H4 (cell line): ENCODE data around the gene METTL26. TPM values are rescaled to one million over a fixed set of nuclear protein-coding genes. Genes with fewer than 3 reads are reported as not detected.

ENCODE experiments used
- DNase-seq: peaks from one replicate; pipeline ENCODE4 v3.0.0-alpha.2; 2015; ENCODE audit warnings: low spot score
- total RNA-seq: library from RNA; depleted of rRNA; stranded (reverse); fragments of >200 nt; shearing (Covaris generic); gene quantifications from 2 replicates; pipeline ENCODE4 v1.2.3, GENCODE V29; 2014

The METTL26 gene
- total RNA-seq, 1 experiment from 2014 or later: 85.7 TPM

DNA sequence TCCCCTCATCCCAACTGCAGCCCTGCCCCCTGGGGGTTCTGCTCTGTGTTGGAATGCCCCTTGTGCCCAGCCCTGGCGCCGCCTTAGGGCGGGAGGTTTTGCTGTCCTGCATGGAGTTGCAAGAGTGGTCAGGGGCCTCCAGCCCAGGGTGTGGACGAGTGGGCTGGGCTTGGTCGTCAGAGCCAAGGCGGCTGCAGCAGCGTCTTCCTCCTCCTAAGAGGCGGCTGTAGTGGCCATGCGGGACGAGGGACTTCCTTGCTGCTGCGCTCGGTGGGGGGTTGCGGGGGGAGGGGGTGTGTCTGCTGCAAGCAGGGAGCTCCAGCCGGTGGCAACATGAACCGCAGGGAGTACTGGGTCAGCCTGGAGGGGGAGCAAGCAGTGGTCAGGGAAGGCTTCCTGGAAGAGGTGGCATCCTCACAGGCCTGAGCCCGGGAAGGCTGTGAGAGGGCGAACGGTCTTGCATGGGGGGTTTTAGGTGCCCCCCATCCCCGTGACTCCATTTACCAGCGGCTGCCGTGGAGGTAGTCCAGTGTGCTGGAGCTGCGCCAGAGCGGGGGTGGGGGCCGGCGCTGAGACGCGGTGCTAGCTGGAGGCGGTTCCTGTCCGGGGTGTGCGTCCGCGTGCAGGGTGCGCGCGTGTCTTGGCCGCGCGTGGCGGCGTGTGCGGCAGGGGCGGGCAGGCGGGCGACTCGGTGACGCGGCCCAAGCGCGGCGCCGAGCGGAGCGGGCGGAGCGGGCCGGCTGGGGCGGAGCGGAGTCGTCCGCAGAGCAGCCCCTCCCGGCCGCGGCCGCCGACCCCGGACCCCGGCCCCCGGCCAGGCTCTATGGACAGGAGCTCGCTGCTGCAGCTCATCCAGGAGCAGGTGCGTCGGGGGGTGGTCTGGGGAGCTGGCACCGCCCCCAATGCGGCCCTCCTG, 39.1 kb upstream of the METTL26 start, which contains the start of gene RHBDL1:
TSS of gene RHBDL1 (plus strand) at position 704 of the 916 bp plus-strand sequence. CDS start at position 824, 120 bp downstream.
- no peak for DNase-seq

DNA sequence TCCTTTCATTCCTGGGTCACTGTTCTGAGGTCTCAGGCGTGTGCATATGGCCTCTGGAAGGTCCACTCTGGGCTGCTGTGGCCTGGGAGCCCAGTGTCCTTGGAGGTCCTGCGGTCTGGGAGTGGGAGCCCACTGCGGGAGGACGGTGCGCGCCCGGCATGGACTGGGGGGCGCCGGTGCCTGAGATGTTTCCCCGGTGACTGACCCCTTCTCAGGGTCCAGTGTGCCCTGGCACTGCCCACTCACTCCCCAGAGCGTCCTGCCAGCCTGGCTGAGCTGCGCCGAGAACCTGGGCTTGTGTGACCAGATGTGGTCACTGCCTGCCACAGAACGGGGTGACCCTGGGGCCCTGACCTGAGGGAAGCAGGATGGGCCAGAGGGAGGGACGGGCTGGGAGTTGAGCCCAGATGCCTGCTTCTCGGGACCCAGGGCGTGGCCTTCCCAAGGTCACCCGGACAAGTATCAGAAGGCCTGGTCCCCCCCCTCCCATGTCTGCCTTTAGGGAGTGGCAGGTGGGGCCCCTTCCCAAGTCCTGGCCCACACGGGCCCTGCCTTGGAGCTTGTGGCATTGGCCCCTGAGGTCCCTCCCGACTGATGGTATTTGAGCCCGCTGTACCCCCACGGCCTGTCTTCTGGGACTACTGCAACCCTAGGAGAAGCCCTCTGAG, 38.2 kb upstream of the METTL26 start:
- no peak for DNase-seq

DNA sequence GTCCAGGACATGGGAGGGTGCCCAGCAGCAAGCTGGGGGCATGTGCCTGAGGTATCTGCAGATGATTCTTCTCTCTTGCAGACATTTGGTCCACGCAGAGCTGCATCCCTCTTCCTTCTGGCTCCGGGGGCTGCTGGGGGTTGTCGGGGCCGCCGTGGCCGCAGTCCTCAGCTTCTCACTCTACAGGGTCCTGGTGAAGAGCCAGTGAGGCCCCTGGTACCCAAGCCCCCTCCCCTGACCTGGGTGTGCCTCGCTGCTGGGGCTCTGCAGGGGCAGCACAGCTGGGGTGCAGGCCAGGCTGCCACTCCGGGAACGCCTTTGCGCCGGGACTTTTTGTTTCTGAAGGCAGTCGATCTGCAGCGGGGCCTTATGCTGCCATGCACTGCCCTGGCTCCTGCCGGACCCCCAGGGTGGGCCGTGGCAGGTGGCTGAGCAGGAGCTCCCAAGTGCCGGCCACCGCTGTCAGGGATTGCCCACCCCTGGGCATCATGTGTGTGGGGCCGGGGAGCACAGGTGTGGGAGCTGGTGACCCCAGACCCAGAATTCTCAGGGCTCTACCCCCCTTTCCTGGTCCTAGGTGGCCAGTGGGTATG, 37.4 kb upstream of the METTL26 start:
- DNase-seq: no peak

DNA sequence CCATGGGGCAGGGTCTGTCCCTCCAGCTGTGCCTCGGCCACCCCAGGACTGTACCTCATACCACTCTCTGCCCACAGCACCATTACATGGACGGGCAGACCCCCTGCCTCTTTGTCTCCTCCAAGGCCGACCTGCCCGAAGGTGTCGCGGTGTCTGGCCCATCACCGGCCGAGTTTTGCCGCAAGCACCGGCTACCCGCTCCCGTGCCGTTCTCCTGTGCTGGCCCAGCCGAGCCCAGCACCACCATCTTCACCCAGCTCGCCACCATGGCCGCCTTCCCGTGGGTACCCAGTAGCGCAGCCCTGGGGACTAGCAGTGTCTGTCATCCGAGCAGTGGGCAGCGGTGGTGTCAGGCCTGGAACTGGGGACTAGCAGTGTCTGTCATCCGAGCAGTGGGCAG, 36.7 kb upstream of the METTL26 start:
- no peak for DNase-seq

DNA sequence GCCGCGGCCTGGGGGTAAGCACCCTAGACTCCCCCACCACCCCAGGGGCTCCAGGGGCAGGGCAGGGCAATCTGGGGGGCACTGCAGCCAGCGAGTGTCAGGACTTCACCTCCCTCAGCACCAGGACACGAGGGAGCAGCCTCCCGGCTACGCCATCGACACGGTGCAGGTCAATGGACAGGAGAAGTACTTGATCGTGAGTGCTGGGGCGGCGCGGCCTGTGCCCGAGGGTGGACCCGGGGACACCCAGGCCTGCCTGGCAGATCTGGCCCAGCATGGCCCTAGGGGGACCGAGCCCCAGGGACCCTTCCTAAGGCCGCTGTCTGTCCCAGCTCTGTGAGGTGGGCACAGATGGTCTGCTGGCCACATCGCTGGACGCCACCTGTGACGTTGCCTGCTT, 36.3 kb upstream of the METTL26 start:
- DNase-seq: no peak

DNA sequence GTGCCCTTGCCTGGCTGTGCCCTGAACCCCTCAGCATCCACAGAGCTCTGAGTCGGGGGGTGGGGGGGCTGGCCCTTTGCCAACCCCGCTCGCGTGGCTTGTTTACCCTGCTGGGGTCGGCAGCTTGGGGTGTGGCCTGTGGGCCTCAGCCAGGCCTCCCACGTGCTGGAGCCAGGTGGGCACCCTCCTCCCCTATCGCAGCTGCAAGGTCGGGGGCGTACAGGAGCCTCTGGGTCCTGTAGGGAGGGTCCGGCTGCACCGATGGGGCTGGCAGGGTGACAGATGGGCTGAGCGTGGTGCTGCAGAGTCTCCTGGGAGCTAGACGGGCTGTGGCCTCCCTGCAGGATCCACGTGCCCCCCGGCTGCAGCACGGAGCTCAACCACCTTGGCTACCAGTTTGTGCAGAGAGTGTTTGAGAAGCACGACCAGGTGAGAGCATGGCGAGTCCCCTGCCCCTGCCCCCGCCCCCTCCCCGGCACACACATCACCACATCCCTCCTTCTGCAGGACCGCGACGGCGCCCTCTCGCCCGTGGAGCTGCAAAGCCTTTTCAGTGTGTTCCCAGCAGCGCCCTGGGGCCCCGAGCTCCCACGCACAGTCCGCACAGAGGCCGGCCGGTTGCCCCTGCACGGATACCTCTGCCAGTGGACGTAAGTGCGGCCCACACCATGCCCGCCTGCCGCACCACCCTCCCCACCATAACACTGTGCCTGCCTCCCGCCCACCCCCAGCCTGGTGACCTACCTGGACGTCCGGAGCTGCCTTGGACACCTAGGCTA, 35.4 kb upstream of the METTL26 start:
- DNase-seq: no peak

DNA sequence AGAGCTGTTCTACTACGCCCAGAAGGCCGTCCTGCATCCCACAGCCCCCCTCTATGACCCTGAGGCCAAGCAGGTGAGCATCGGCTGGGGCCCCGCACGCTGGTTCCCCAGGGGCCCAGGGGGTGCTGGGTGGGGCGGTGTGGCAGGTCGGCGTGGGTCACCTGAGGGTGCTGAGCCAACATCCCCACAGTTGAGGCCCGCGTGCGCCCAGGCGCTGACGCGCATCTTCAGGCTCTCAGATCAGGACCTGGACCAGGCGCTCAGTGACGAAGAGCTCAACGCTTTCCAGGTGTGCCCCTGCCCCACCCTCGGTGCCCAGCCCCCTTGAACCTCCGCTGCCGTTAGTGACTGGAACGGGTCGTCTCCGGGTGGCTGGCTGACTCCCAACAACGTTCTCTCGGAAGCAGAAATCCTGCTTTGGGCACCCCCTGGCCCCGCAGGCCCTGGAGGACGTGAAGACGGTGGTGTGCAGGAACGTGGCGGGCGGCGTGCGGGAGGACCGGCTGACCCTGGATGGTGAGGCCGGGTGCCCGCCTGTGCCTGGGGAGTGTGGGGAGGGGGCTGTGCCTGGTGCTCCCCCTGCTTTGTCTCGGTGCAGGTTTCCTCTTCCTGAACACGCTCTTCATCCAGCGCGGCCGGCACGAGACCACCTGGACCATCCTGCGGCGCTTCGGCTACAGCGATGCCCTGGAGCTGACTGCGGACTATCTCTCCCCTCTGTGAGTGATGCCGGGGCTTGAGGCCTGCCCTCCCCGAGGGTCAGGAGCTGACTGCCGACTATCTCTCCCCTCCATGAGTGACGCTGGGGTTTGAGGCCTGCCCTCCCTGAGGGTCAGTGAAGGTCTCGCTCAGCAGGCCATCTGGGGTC, 34.6 kb upstream of the METTL26 start:
- no peak for DNase-seq

DNA sequence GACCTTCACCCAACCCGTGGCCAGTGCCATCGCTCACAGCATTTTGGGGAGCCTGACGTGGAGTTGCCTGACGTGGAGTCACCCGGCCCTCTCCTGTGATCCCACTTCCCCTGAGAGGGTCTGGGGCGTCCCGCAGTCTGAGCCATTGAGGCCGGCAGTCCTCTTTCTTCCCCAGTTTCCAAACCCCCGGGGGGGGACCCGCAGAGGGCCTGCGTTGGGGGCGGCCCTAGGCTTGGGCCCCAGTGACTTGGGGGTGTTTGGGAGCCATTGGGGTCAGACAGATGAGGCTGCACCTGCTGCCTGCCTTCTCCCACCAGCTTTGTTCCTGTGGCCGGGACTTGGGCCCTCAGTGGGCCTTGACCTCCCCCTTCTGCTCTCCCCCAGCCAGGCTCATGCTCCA, 33.6 kb upstream of the METTL26 start:
- no peak for DNase-seq

DNA sequence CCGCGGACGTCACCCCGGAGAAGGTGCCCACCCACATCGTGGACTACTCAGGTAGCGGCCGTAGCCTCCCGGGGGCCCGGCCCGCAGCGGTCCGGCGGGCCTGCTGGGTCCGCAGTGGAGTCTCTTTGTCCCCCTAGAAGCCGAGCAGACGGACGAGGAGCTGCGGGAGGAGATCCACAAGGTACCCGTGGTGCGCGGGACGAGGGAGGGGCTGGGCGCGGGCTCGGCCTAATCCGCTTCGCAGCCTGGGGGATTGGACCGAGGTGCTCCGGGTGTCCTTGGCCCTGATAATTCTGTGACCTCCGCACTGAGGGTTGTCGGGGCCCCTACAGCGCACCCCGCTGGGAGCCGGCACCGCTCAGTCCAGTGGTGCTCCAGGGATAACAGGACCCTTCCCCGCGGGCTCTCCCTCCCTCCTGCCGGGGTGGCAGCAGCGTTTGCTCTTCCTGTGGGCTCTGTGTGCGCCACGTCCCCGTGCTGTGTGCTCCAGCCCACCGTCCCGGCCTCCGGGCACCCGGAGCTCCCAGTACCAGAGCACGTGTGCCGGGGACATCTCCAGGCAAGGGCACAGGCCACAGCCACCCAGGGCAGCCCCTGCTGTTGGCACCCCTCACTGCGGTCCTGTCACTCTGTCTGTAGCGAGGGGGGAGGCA, 32.5 kb upstream of the METTL26 start:
- DNase-seq: no peak

DNA sequence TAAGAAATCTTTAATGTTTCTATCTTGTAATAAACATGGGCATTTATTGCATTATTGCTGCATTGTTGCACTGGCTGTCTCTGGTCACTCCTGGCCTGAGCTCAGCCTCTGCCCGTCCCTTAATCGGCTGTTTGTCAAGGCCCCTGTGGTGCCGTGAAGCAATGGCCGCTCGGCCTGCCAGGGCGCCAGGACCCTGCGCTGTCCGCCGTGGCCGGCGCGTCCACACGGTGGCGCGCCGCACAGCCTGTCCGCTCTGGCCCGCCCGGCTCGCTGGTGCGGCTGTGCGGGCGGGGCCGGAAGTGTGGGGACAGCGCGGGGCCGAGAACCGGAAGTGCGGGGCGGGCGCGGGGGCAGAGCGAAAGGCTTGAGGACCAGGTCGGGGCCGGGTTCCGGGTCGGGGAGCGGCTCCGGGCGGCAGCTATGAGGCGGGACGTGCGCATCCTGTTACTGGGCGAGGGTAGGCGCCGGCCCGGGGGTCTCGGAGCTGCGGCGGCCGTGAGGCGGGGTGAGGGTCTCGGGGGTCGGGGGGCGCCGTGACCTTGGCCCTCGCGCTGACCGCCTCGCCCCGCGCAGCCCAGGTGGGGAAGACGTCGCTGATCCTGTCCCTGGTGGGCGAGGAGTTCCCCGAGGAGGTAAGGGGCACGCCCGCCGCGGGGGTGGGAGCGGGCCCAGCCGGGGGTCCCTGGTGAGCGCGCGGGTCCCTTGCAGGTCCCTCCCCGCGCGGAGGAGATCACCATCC, 31.8 kb upstream of the METTL26 start, which contains the start of gene RHOT2:
TSS of gene RHOT2 (plus strand) at position 353 of the 739 bp plus-strand sequence. CDS start at position 421, 68 bp downstream.
- DNase-seq: peak; percentile 70

DNA sequence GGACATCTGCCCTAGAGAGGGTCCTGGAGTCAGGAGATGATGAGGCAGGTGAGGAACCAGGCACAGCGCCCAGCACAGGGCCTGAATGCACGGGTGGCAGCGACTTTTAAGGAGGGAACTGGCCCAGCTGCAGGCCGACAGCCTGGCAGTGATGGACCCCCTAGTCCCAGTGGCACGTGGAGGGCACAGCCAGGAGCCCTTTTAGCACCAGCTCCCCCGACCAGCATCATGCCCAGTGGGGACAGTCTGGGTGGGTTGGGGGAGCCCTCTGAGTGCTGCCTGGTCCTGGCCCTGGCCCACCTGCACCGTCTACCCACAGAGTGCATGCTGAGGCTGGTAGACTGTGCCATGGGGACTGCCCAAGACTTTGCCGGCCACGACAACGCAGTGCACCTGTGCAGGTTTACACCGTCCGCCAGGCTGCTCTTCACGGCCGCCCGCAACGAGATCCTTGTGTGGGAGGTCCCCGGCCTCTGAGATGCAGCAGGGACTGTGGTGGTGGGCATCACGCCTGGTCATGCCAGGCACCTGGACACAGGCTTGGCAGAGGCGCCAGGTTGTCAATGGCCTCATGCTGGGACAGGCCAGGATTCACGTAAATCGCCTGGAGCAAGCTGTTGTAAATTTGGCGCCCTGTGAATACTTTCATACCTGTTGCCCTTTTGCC, 31.1 kb upstream of the METTL26 start:
- no peak for DNase-seq

DNA sequence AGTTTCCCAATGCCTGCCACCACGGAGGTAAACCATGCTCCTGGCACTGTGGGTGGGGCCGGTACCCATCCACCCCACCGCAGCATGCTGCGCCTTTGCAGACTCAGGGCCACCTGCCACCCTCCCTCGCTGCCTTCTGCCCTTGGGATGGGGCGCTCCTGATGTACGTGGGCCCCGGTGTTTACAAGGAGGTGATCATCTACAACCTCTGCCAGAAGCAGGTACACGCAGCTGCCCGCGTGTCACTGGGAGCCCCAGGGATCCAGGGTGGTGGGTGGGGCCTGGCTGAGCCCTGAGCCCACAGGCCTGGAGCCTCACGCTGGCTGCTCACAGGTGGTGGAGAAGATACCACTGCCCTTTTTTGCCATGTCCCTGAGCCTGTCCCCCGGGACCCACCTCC, 30.5 kb upstream of the METTL26 start:
- no peak for DNase-seq

DNA sequence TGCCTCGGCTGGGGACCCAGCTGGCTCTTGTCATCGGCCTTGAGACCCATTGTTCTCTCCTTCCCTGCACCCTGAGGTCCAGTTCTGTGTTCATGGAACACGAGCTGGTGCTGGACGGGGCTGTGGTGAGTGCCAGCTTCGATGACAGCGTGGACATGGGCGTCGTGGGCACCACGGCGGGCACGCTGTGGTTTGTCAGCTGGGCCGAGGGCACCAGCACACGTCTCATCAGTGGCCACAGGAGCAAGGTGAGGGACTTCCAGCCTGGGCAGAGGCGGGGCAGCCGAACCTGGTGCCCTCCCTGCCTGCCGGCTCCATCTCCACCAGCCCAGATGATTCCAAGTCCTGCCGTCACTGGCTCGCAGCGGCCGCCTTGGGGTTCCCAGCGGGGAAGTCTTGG, 26.5 kb upstream of the METTL26 start:
- DNase-seq: no peak

DNA sequence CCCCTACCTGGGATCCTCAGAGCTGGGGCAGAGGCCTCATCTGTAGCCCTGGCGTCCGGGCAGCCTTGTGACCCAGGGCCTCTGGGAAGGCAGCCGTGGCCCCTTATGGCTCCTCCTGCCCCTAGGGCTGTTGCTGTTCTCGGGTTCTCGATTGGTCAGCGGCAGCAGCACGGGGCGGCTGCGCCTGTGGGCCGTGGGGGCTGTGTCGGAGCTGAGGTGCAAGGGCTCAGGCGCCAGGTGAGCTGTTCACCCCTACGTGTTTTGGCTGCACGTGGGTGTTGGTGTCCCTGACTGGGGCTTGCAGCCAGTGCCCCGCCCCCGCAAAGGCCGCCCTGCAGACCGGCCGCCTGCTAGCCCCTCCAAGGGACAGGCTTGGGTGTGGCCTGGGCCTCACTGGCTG, 26.0 kb upstream of the METTL26 start:
- DNase-seq: no peak

DNA sequence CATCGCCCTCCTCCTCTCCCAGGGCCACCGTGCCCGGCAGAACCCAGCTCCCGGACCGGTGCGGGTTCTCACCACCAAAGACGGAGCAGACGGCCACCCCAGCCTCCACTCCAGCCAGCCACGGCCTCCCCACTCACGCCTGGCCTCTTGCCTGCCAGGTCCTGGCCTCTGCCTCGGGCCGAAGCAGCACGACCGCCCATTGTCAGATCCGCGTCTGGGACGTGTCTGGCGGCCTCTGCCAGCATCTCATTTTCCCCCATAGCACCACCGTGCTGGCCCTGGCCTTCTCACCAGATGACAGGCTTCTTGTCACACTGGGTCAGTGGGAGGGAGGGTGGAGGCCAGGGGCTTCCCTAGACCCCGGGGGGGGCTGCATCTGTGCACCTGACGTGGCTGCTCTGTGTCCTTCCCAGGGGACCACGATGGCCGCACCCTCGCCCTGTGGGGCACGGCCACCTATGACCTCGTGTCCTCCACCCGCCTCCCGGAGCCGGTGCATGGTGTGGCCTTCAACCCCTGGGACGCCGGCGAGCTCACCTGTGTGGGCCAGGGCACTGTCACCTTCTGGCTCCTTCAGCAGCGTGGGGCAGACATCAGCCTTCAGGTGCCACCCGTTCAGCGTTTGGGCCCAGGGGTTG, 25.2 kb upstream of the METTL26 start:
- DNase-seq: no peak

DNA sequence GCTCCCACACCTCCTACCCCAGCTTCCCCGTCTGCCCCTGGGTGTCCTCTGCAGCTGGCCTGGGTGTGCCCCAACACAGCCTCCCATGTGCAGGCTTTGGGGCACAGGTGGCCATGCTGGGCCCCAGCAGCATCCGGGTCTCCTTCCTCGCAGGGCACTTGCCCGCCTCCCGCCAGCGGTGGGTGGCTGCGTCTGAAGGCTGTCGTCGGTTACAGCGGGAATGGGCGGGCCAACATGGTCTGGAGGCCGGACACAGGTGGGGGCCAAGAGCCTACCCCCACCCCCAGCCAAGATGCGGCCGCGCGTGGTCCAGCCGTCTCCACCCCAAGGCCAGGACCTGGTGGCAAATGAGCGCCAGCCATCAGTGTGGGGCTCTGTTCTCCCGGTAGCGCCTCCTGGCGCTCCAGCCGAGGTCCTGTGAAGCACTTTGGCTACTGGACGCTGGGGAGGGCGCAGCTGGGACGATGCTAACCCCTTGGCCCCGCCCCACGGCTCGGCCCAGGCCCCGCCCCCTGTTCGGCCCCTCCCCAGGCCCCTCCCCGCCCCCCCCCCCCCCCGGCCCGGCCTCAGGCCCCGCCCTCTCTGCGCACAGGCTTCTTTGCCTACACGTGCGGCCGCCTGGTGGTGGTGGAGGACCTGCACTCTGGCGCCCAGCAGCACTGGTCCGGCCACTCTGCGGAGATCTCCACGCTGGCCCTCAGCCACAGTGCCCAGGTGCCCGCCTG, 24.5 kb upstream of the METTL26 start:
- DNase-seq: no peak

DNA sequence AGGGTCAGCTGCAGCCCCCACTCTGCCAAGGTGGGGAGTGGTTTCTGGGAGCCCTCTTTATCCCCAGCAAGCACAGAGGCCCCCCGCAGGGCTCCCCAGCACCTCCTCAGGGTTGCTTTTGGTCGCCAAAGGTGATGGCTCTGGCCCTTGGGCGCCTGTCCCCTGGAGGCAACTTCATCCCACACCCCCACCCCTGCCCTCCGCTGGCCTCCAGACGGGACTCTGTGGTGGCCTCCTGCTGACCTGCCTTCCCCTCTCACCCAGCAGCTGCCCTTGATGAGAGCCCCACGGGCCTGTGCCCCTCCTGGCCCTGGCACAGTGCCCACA, 24.0 kb upstream of the METTL26 start:
- DNase-seq: no peak

DNA sequence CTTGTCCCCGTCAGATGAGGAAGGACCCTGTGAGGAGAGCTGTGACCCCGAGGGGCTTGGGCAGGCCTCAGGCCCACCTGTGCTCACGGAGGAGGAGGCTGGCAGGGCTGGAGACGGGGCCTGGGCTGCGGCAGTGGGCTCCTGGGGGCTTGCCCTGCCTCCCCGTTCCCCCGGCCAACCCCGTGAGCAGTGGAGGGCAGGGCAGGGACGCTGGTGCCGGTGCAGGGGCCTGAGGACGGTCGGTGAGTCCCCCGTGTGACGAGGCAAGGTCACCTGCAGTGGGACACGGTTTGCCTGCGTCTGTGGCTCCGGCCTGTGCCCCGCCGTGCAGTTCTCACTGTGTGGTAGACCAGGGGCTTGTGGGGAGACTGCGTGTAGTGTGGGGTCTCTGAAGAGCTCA, 23.5 kb upstream of the METTL26 start:
- DNase-seq: no peak
